GM18951 (cell line): Measurements from ENCODE around the gene HCN2.

Experiments used
- POLR2A ChIP-seq: IDR thresholded peaks from 4 replicates; pipeline ENCODE4 v1.6.1; 2011; ENCODE audit warnings: mild to moderate bottlenecking; ENCODE audit not compliant: insufficient read length, insufficient read depth; ENCODE audit errors: extremely low read depth
- in situ Hi-C: fragments of 300-500 bp; cut with MboI; formaldehyde crosslinking; loops from one replicate; pipeline ENCODE4 v1.12.0; 2022; ENCODE audit warnings: low sequenced_read_pairs, mixed read lengths, inconsistent platforms; ENCODE audit not compliant: unreplicated experiment

Gene HCN2

GRCh38 chr19:629961-630714, 40.5 kb downstream of the HCN2 start:
- no peak for TF ChIP-seq POLR2A
- in situ Hi-C loops, result no loop called here

DNA sequence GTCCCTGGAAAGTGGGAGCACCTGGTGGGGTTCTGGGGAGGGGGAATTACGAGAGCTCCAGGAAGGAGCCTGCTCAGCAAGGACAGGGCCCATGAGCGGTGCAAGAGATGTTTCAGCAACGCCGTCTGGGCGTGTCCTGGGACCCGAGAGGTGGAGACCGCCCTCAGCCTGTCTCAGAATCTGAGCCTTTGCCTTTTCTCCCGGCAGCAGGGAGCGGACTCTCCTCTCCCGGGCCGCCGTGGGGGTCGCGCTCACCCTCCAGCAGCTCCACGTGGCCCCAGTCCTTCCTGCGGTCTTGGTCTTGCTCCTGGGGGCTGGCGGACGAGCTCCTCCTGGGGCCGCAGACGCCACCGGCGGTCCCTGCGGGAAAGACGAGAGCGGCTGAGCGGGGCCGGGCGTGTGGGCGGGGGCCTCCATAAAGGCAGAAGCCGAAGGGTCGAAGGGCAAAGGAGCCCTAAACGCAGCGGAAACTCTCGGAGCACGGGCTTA, 42.9 kb downstream of the HCN2 start:
- TF ChIP-seq POLR2A, result no peak
- in situ Hi-C loops, result no loop called here

GRCh38 chr19:633068-633785, 43.5 kb downstream of the HCN2 start, which contains the start of gene POLRMT:
Gene POLRMT (minus strand): TSS chr19:633537. CDS start chr19:633512, 25 bp downstream.
- TF ChIP-seq POLR2A, result peak; percentile 68
- in situ Hi-C loops, result no loop called here

GRCh38 chr19:633786-634639, 44.3 kb downstream of the HCN2 start:
- no peak for TF ChIP-seq POLR2A
- in situ Hi-C loops, result no loop called here

- TF ChIP-seq POLR2A, result no peak
- in situ Hi-C loops, result no loop called here
Observed at GRCh38 chr19:634975-635652, 45.4 kb downstream of the HCN2 start.

GRCh38 chr19:638906-639252, 49.2 kb downstream of the HCN2 start:
- in situ Hi-C loops, result no loop called here
- no peak for TF ChIP-seq POLR2A

DNA sequence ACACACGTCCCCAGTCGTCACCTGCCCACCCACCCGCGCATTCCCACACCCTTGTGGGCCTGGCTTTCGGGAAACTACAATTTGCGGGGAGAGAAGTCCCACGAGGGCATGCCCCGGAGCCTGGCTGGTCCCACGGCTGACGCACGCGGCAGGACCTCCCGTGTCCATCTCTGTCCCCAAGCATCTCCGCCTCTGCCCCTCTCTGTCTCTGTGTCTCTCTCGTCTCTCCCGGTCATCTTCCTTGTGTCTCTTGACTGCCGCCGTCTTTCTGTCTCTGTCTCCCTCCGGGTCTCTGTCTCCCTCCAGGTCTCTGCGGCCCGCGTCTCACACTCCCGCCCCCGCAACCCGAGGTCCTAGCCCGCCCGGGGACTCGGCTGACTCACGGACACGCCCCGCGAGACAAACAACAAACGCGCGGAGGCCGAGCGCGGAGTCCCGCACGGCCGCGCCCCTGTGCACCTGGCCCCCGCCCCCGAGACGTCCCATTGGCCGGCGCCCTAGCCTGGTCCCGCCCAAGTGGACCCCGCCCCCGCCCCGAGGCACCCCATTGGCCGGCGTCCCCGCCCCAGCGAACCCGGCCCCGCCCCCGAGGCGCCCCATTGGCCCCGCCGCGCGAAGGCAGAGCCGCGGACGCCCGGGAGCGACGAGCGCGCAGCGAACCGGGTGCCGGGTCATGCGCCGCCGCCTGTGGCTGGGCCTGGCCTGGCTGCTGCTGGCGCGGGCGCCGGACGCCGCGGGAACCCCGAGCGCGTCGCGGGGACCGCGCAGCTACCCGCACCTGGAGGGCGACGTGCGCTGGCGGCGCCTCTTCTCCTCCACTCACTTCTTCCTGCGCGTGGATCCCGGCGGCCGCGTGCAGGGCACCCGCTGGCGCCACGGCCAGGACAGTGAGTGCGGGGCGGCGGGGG, 49.8 kb downstream of the HCN2 start, which contains the start of gene FGF22:
TSS of gene FGF22 (plus strand) at position 627 of the 908 bp plus-strand sequence. CDS start at position 674, 47 bp downstream.
- TF ChIP-seq POLR2A, result no peak
- in situ Hi-C loops, result no loop called here

DNA sequence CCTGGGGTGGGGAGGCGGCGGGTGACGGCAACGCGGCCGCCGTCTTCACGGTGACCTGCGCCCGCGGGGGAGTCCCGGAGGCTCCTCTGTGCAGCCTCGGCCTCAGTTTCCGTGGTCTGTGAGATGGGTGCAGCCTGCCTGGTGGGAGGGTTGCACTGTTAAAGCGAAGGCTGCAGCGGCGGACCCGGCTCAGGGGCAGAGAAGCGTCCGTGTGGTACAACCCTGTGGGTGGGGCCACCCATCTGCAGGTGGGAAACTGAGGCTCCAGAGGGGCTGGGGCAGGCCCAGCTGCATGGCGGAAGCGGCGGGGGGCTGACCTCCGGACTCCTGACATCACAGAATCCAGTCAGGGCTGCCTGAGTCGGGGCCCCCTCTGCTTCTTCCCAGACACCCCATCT, 50.5 kb downstream of the HCN2 start:
- TF ChIP-seq POLR2A, result no peak
- in situ Hi-C loops, result no loop called here

GRCh38 chr19:640606-641189, 51.0 kb downstream of the HCN2 start:
- in situ Hi-C loops, result no loop called here
- no peak for TF ChIP-seq POLR2A

GRCh38 chr19:641702-642101, 52.0 kb downstream of the HCN2 start:
- TF ChIP-seq POLR2A, result no peak
- in situ Hi-C loops, result no loop called here
